HepG2 (cell line): Measurements from ENCODE around the gene SCUBE1. TPM values are rescaled to one million over a fixed set of nuclear protein-coding genes. Genes with fewer than 3 reads are reported as not detected.

Experiments
- CTCF ChIP-seq: sonication (generic); formaldehyde crosslinking; IDR thresholded peaks from 2 replicates; pipeline ENCODE4 v1.5.0; 2020; ENCODE audit warnings: mild to moderate bottlenecking, missing genetic modification reagents, moderate library complexity
- ISX ChIP-seq: sonication (generic); formaldehyde crosslinking; conservative IDR thresholded peaks from 2 replicates; pipeline ENCODE4 v1.5.0; 2020; ENCODE audit warnings: missing genetic modification reagents
- JDP2 ChIP-seq: sonication (generic); formaldehyde crosslinking; IDR thresholded peaks from 2 replicates; pipeline ENCODE4 v1.8.1; 2022; ENCODE audit warnings: missing genetic modification reagents, borderline replicate concordance
- KLF9 ChIP-seq: IDR thresholded peaks from 2 replicates; pipeline ENCODE4 v1.6.1; 2016; ENCODE audit warnings: low read depth
- LCORL ChIP-seq, 2 experiments: fragments of 450-650 bp in 1 of 2; sonication (generic) in 1 of 2; formaldehyde crosslinking in 1 of 2; IDR thresholded peaks; 2 replicates each; pipeline versions ENCODE4 v1.5.0 to v1.6.1; 2017 to 2020; ENCODE audit warnings: antibody characterized with exemption in 1 of 2, missing genetic modification reagents in 1 of 2
- NONO ChIP-seq, 2 experiments: fragments of 450-650 bp in 1 of 2; sonication (generic) in 1 of 2; formaldehyde crosslinking in 1 of 2; IDR thresholded peaks in 1 of 2; conservative IDR thresholded peaks in 1 of 2; 2 replicates each; pipeline versions ENCODE4 v1.6.1 to v1.8.0; 2017 to 2022; ENCODE audit warnings: mild to moderate bottlenecking in 1 of 2, missing genetic modification reagents in 1 of 2, moderate library complexity in 1 of 2
- PTBP1 ChIP-seq: fragments of 200-400 bp; formaldehyde crosslinking; IDR thresholded peaks from 2 replicates; pipeline ENCODE4 v1.6.1; 2018; ENCODE audit warnings: low read length, low read depth; ENCODE audit not compliant: poor library complexity, severe bottlenecking
- RAD21 ChIP-seq: fragments of 450-650 bp; formaldehyde crosslinking; IDR thresholded peaks from 2 replicates; pipeline ENCODE4 v1.5.0; 2020; ENCODE audit warnings: mild to moderate bottlenecking
- RFXAP ChIP-seq: sonication (generic); formaldehyde crosslinking; IDR thresholded peaks from 2 replicates; pipeline ENCODE4 v1.4.0; 2020; ENCODE audit warnings: missing genetic modification reagents, borderline replicate concordance
- STAG1 ChIP-seq: sonication (generic); formaldehyde crosslinking; IDR thresholded peaks from 2 replicates; pipeline ENCODE4 v1.4.0; 2020; ENCODE audit warnings: missing genetic modification reagents
- THRA ChIP-seq: sonication (generic); formaldehyde crosslinking; IDR thresholded peaks from 2 replicates; pipeline ENCODE4 v1.4.0; 2020; ENCODE audit warnings: missing genetic modification reagents, borderline replicate concordance
- ZBTB46 ChIP-seq: sonication (generic); formaldehyde crosslinking; IDR thresholded peaks from 2 replicates; pipeline ENCODE4 v1.4.0; 2020; ENCODE audit warnings: mild to moderate bottlenecking, missing genetic modification reagents, borderline replicate concordance
- ZFAT ChIP-seq: sonication (generic); formaldehyde crosslinking; conservative IDR thresholded peaks from 2 replicates; pipeline ENCODE4 v1.8.1; 2023; ENCODE audit warnings: missing genetic modification reagents, inconsistent platforms
- ZKSCAN5 ChIP-seq: sonication (generic); formaldehyde crosslinking; IDR thresholded peaks from 2 replicates; pipeline ENCODE4 v1.5.1; 2020; ENCODE audit warnings: mild to moderate bottlenecking, missing genetic modification reagents
- ZNF20 ChIP-seq: sonication (generic); formaldehyde crosslinking; IDR thresholded peaks from 2 replicates; pipeline ENCODE4 v1.4.0; 2020; ENCODE audit warnings: mild to moderate bottlenecking, moderate library complexity, missing genetic modification reagents
- ZNF451 ChIP-seq: sonication (generic); formaldehyde crosslinking; IDR thresholded peaks from 2 replicates; pipeline ENCODE4 v1.5.0; 2020; ENCODE audit warnings: mild to moderate bottlenecking, missing genetic modification reagents
- ZNF564 ChIP-seq: sonication (generic); formaldehyde crosslinking; IDR thresholded peaks from 2 replicates; pipeline ENCODE4 v1.8.1; 2023; ENCODE audit warnings: mild to moderate bottlenecking, missing genetic modification reagents
- polyA plus RNA-seq, 8 experiments: library from polyadenylated mRNA; depleted of rRNA in 3 of 8; stranded (reverse) in 7 of 8; unstranded in 1 of 8; fragments of >200 nt; fragmentation: Illumina TruSeq in 4 of 8; extraction: Trizol in 4 of 8; gene quantifications; 2 replicates each; pipeline versions ENCODE4 v1.2.1 to v1.2.3, GENCODE V29; 2011 to 2016; ENCODE audit warnings: low read depth in 4 of 8, missing spikeins in 1 of 8, mixed read lengths in 1 of 8; ENCODE audit not compliant: insufficient read depth in 1 of 8
- total RNA-seq, 5 experiments: library from RNA; depleted of rRNA; stranded (reverse); fragments of >200 nt; fragmentation: Illumina TruSeq; extraction: Trizol; gene quantifications; 2 replicates each; pipeline ENCODE4 v1.2.3, GENCODE V29; 2016; ENCODE audit warnings: low read depth in 1 of 5
- TF ChIP-seq, protein P1 (sequence below): sonication (generic); formaldehyde crosslinking; IDR thresholded peaks from 2 replicates; pipeline ENCODE4 v1.4.0; 2020; ENCODE audit warnings: missing genetic modification reagents
- TF ChIP-seq, protein P2 (sequence below): sonication (generic); formaldehyde crosslinking; IDR thresholded peaks from 2 replicates; pipeline ENCODE4 v1.4.0; 2020; ENCODE audit warnings: mild to moderate bottlenecking, missing genetic modification reagents
- TF ChIP-seq, protein P3 (sequence below): sonication (generic); formaldehyde crosslinking; IDR thresholded peaks from 2 replicates; pipeline ENCODE4 v1.8.0; 2022; ENCODE audit warnings: mild to moderate bottlenecking, missing genetic modification reagents, borderline replicate concordance

SCUBE1 gene
- total and polyA plus RNA-seq, 2 of the 13 experiments (the other 11 are each of a cell fraction or from before 2014, with no cell fraction given) = under 0.01 to 0.05 TPM

- no peak for TF ChIP-seq ZNF564
- no peak for TF ChIP-seq ZFAT
- TF ChIP-seq ISX (CRISPR knock-in tag) = no peak
- TF ChIP-seq, protein P1, sequence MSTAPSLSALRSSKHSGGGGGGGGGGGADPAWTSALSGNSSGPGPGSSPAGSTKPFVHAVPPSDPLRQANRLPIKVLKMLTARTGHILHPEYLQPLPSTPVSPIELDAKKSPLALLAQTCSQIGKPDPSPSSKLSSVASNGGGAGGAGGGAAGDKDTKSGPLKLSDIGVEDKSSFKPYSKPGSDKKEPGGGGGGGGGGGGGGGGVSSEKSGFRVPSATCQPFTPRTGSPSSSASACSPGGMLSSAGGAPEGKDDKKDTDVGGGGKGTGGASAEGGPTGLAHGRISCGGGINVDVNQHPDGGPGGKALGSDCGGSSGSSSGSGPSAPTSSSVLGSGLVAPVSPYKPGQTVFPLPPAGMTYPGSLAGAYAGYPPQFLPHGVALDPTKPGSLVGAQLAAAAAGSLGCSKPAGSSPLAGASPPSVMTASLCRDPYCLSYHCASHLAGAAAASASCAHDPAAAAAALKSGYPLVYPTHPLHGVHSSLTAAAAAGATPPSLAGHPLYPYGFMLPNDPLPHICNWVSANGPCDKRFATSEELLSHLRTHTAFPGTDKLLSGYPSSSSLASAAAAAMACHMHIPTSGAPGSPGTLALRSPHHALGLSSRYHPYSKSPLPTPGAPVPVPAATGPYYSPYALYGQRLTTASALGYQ (CRISPR knock-in tag) = no peak
- TF ChIP-seq PTBP1 = no peak
- TF ChIP-seq ZNF20 = no peak
- TF ChIP-seq ZBTB46 = no peak
- TF ChIP-seq ZNF451 (CRISPR knock-in tag) = no peak
- 0 out of 2 replicates have a peak, but pooled peaks have one; percentile 21 for TF ChIP-seq THRA (CRISPR knock-in tag)
- TF ChIP-seq RAD21 (CRISPR knock-in tag) = peak; percentile 73
- peak; percentile 90 for TF ChIP-seq STAG1
- TF ChIP-seq ZKSCAN5 = 0 out of 2 replicates have a peak, but pooled peaks have one; percentile 52
- no peak for TF ChIP-seq LCORL (IDR thresholded peaks at IDR 0.05)
- TF ChIP-seq LCORL (CRISPR knock-in tag; IDR thresholded peaks at IDR 0.05) = no peak
- TF ChIP-seq NONO (IDR thresholded peaks at IDR 0.05) = no peak
- no peak for TF ChIP-seq NONO (CRISPR knock-in tag; conservative IDR thresholded peaks at IDR 0.05)
- TF ChIP-seq CTCF (CRISPR knock-in tag) = peak; percentile 89
- no peak for TF ChIP-seq RFXAP (CRISPR knock-in tag)
- TF ChIP-seq, protein P2, sequence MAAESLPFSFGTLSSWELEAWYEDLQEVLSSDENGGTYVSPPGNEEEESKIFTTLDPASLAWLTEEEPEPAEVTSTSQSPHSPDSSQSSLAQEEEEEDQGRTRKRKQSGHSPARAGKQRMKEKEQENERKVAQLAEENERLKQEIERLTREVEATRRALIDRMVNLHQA (CRISPR knock-in tag) = no peak
- TF ChIP-seq, protein P3, sequence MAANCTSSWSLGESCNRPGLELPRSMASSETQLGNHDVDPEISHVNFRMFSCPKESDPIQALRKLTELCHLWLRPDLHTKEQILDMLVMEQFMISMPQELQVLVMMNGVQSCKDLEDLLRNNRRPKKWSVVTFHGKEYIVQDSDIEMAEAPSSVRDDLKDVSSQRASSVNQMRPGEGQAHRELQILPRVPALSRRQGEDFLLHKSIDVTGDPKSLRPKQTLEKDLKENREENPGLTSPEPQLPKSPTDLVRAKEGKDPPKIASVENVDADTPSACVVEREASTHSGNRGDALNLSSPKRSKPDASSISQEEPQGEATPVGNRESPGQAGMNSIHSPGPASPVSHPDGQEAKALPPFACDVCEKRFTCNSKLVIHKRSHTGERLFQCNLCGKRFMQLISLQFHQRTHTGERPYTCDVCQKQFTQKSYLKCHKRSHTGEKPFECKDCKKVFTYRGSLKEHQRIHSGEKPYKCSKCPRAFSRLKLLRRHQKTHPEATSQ = no peak
- no peak for TF ChIP-seq KLF9 (CRISPR knock-in tag)
- no peak for TF ChIP-seq JDP2 (CRISPR knock-in tag)
Measured at GRCh38 chr22:43273902-43274484, 69.2 kb downstream of the SCUBE1 start (continued).
